ENCODE results near the gene NHSL1. TPM values are rescaled to one million over a fixed set of nuclear protein-coding genes. Genes with fewer than 3 reads are reported as not detected.

Gene NHSL1
- total RNA-seq, 2 donors from 2014 or later: 9.7 to 13.3 TPM

GRCh38 chr6:138517635-138518034 is 18.3 kb upstream of the NHSL1 start:
- Histone ChIP-seq H3K36me3 (no peaks in the 10 kb centered on the region), H3K9me3 (no peaks in the 10 kb centered on the region), H3K4me1 (ENCODE audit: control insufficient read depth in 1 of 2, low read depth in 2 of 2) (no peaks in the 10 kb centered on the region), H3K27me3 (replicated peaks; ENCODE audit: insufficient read depth) (no peaks in the 10 kb centered on the region), H3K4me3 (no peak overlapping the region), H3K27ac (no peak overlapping the region)
- peak; percentile 55 for TF ChIP-seq CTCF (IDR thresholded peaks at IDR 0.05)
- no peak for DNase-seq (ENCODE audit: low spot score)
- no peak for ATAC-seq (ENCODE audit: insufficient number of reproducible peaks, low FRiP score, low read depth)

- Histone ChIP-seq H3K4me1 (ENCODE audit: control insufficient read depth in 1 of 2, low read depth in 2 of 2) (no peaks in the 10 kb centered on the region), H3K27me3 (replicated peaks; ENCODE audit: insufficient read depth) (no peaks in the 10 kb centered on the region), H3K36me3 (no peaks in the 10 kb centered on the region), H3K4me3 (no peak overlapping the region), H3K27ac (no peak overlapping the region), H3K9me3 (no peaks in the 10 kb centered on the region)
- DNase-seq (ENCODE audit: low spot score) (no peak), ATAC-seq (ENCODE audit: insufficient number of reproducible peaks, low FRiP score, low read depth) (no peak)
- TF ChIP-seq CTCF (IDR thresholded peaks at IDR 0.05): no peak
Measured at GRCh38 chr6:138515657-138516248, 16.5 kb upstream of the NHSL1 start.

GRCh38 chr6:138514860-138515540 is 15.7 kb upstream of the NHSL1 start:
- TF ChIP-seq CTCF (IDR thresholded peaks at IDR 0.05): no peak
- no peaks in the 10 kb centered on the region for H3K27me3 ChIP-seq (replicated peaks; ENCODE audit: insufficient read depth)
- H3K27ac ChIP-seq: no peak overlapping the region
- DNase-seq (ENCODE audit: low spot score) (no peak), ATAC-seq (ENCODE audit: insufficient number of reproducible peaks, low FRiP score, low read depth) (no peak)
- H3K4me1 ChIP-seq (ENCODE audit: control insufficient read depth in 1 of 2, low read depth in 2 of 2): no peaks in the 10 kb centered on the region
- no peaks in the 10 kb centered on the region for H3K36me3 ChIP-seq
- no peak overlapping the region for H3K4me3 ChIP-seq
- H3K9me3 ChIP-seq: no peaks in the 10 kb centered on the region

GRCh38 chr6:138512609-138513008 is 13.3 kb upstream of the NHSL1 start:
- TF ChIP-seq CTCF (IDR thresholded peaks at IDR 0.05): no peak
- H3K4me3 ChIP-seq: no peak overlapping the region
- no peak for ATAC-seq (ENCODE audit: insufficient number of reproducible peaks, low FRiP score, low read depth)
- no peak overlapping the region for H3K27ac ChIP-seq
- no peaks in the 10 kb centered on the region for H3K4me1 ChIP-seq (ENCODE audit: control insufficient read depth in 1 of 2, low read depth in 2 of 2)
- H3K27me3 ChIP-seq (replicated peaks; ENCODE audit: insufficient read depth): no peaks in the 10 kb centered on the region
- H3K9me3 ChIP-seq: no peaks in the 10 kb centered on the region
- H3K36me3 ChIP-seq: no peaks in the 10 kb centered on the region
- DNase-seq (ENCODE audit: low spot score): no peak

- no peak overlapping the region for H3K4me3 ChIP-seq
Measured at GRCh38 chr6:138510093-138510492, 10.8 kb upstream of the NHSL1 start.

More at GRCh38 chr6:138510093-138510492, 10.8 kb upstream of the NHSL1 start:
- no peaks in the 10 kb centered on the region for H3K36me3 ChIP-seq
- no peak overlapping the region for H3K27ac ChIP-seq
- no peaks in the 10 kb centered on the region for H3K9me3 ChIP-seq
- no peak for ATAC-seq (ENCODE audit: insufficient number of reproducible peaks, low FRiP score, low read depth)
- TF ChIP-seq CTCF (IDR thresholded peaks at IDR 0.05): no peak
- H3K27me3 ChIP-seq (replicated peaks; ENCODE audit: insufficient read depth): no peaks in the 10 kb centered on the region
- DNase-seq (ENCODE audit: low spot score): no peak
- H3K4me1 ChIP-seq (ENCODE audit: control insufficient read depth in 1 of 2, low read depth in 2 of 2): no peaks in the 10 kb centered on the region
